H9 (cell line): ENCODE data around the gene SEMA4D. TPM values are rescaled to one million over a fixed set of nuclear protein-coding genes. Genes with fewer than 3 reads are reported as not detected.
A peak's percentile ranks its signal among the peaks of the same experiment; 100 is the strongest.

Source experiments
- DNase-seq: peaks from one replicate; pipeline ENCODE4 v3.0.0-alpha.2; 2017
- H2AFZ ChIP-seq: one replicate; pipeline ENCODE4 v1.6.1; 2013; ENCODE audit warnings: mild to moderate bottlenecking, low read length, control low read depth, moderate library complexity
- H2AK5ac ChIP-seq: 2 replicates; pipeline ENCODE4 v1.6.1; 2013; ENCODE audit warnings: low read length, control low read depth, mixed read lengths; ENCODE audit not compliant: insufficient read length
- H2BK120ac ChIP-seq: one replicate; pipeline ENCODE4 v1.6.1; 2013; ENCODE audit warnings: low read depth, mild to moderate bottlenecking, low read length, control low read depth, inconsistent platforms; ENCODE audit not compliant: poor library complexity, severe bottlenecking
- H2BK12ac ChIP-seq: 2 replicates; pipeline ENCODE4 v1.6.1; 2013; ENCODE audit warnings: low read length, control low read depth, mixed read lengths, low read depth; ENCODE audit not compliant: insufficient read length
- H2BK15ac ChIP-seq: 2 replicates; pipeline ENCODE4 v1.6.1; 2013; ENCODE audit warnings: low read depth, low read length, control low read depth
- H2BK20ac ChIP-seq: one replicate; pipeline ENCODE4 v1.6.1; 2013; ENCODE audit warnings: low read depth, mild to moderate bottlenecking, low read length, control low read depth, inconsistent platforms; ENCODE audit not compliant: poor library complexity, severe bottlenecking
- H2BK5ac ChIP-seq: 2 replicates; pipeline ENCODE4 v1.6.1; 2013; ENCODE audit warnings: low read length, control low read depth, mixed read lengths; ENCODE audit not compliant: insufficient read length
- H3K14ac ChIP-seq: 2 replicates; pipeline ENCODE4 v1.6.1; 2013; ENCODE audit warnings: low read length, control low read depth; ENCODE audit not compliant: insufficient read depth
- H3K18ac ChIP-seq: 2 replicates; pipeline ENCODE4 v1.6.1; 2013; ENCODE audit warnings: low read depth, mild to moderate bottlenecking, mixed read lengths, low read length, control low read depth; ENCODE audit not compliant: insufficient read length
- H3K23ac ChIP-seq: 2 replicates; pipeline ENCODE4 v1.6.1; 2013; ENCODE audit warnings: low read length, control low read depth, mixed read lengths, low read depth; ENCODE audit not compliant: insufficient read length
- H3K23me2 ChIP-seq: 2 replicates; pipeline ENCODE4 v1.6.1; 2013; ENCODE audit warnings: low read depth, mild to moderate bottlenecking, mixed read lengths, low read length, control low read depth; ENCODE audit not compliant: insufficient read length, poor library complexity, severe bottlenecking
- H3K27ac ChIP-seq: 2 replicates; pipeline ENCODE4 v1.5.1; 2013; ENCODE audit warnings: low read length, control low read depth, mixed read lengths, low read depth; ENCODE audit not compliant: insufficient read length
- H3K27me3 ChIP-seq: 2 replicates; pipeline ENCODE4 v1.6.1; 2013; ENCODE audit warnings: low read length, control low read depth, inconsistent platforms; ENCODE audit not compliant: insufficient read depth
- H3K4ac ChIP-seq: 2 replicates; pipeline ENCODE4 v1.6.1; 2013; ENCODE audit warnings: low read depth, mild to moderate bottlenecking, control low read depth, inconsistent platforms, low read length, moderate library complexity
- H3K4me1 ChIP-seq: 2 replicates; pipeline ENCODE4 v1.6.1; 2013; ENCODE audit warnings: low read length, control low read depth, inconsistent platforms; ENCODE audit not compliant: insufficient read depth
- H3K4me2 ChIP-seq: 2 replicates; pipeline ENCODE4 v1.6.1; 2013; ENCODE audit warnings: low read length, control low read depth, mixed read lengths; ENCODE audit not compliant: insufficient read length, insufficient read depth
- H3K56ac ChIP-seq: 2 replicates; pipeline ENCODE4 v1.6.1; 2013; ENCODE audit warnings: low read depth, mild to moderate bottlenecking, mixed read lengths, low read length, control low read depth; ENCODE audit not compliant: insufficient read length
- H3K79me1 ChIP-seq: 2 replicates; pipeline ENCODE4 v1.6.1; 2013; ENCODE audit warnings: low read depth, mild to moderate bottlenecking, moderate library complexity, low read length, control low read depth, inconsistent platforms; ENCODE audit not compliant: insufficient read depth, poor library complexity, severe bottlenecking
- H3K79me2 ChIP-seq: 2 replicates; pipeline ENCODE4 v1.6.1; 2013; ENCODE audit warnings: low read length, control low read depth, inconsistent platforms; ENCODE audit not compliant: insufficient read depth
- H3K9ac ChIP-seq: 2 replicates; pipeline ENCODE4 v1.6.1; 2013; ENCODE audit warnings: low read length, control low read depth, mixed read lengths; ENCODE audit not compliant: insufficient read length; ENCODE audit errors: extremely low read depth
- H3K9me3 ChIP-seq: one replicate; pipeline ENCODE4 v1.6.1; 2013; ENCODE audit warnings: low read depth, low read length, inconsistent platforms; ENCODE audit not compliant: control insufficient read depth
- H3T11ph ChIP-seq: one replicate; pipeline ENCODE4 v1.6.1; 2013; ENCODE audit warnings: mild to moderate bottlenecking, low read length, control low read depth, inconsistent platforms
- H4K20me1 ChIP-seq: one replicate; pipeline ENCODE4 v1.6.1; 2013; ENCODE audit not compliant: control insufficient read depth, insufficient read length, insufficient read depth
- H4K5ac ChIP-seq: 2 replicates; pipeline ENCODE4 v1.6.1; 2013; ENCODE audit warnings: low read depth, mild to moderate bottlenecking, mixed read lengths, low read length, control low read depth; ENCODE audit not compliant: insufficient read length
- H4K8ac ChIP-seq: replicated peaks from 2 replicates; pipeline ENCODE4 v1.6.1; 2013; ENCODE audit warnings: low read length, control low read depth, mixed read lengths, low read depth; ENCODE audit not compliant: insufficient read length
- H4K91ac ChIP-seq: 2 replicates; pipeline ENCODE4 v1.6.1; 2013; ENCODE audit warnings: low read depth, mild to moderate bottlenecking, moderate library complexity, mixed read lengths, low read length, control low read depth; ENCODE audit not compliant: insufficient read length
- H3K27ac Mint-ChIP-seq, 3 experiments: 2 replicates in 2 of 3; 3 replicates in 1 of 3; pipeline ENCODE4 v1.8.0; 2020 to 2021; ENCODE audit warnings: mixed read lengths in 3 of 3, mild to moderate bottlenecking in 1 of 3, moderate library complexity in 1 of 3
- H3K27me3 Mint-ChIP-seq: 2 replicates; pipeline ENCODE4 v1.8.0; 2021; ENCODE audit warnings: low read depth, mild to moderate bottlenecking, moderate library complexity, mixed read lengths
- H3K36me3 Mint-ChIP-seq, 3 experiments: 2 replicates in 2 of 3; 3 replicates in 1 of 3; pipeline ENCODE4 v1.8.0; 2020 to 2021; ENCODE audit warnings: low read depth in 3 of 3, mixed read lengths in 3 of 3; ENCODE audit not compliant: insufficient read depth in 1 of 3
- H3K4me1 Mint-ChIP-seq, 2 experiments: 2 replicates each; pipeline ENCODE4 v1.8.0; 2020; ENCODE audit warnings: mixed read lengths in 2 of 2
- H3K4me3 Mint-ChIP-seq, 2 experiments: 2 replicates in 1 of 2; 3 replicates in 1 of 2; pipeline ENCODE4 v1.8.0; 2020 to 2021; ENCODE audit warnings: mild to moderate bottlenecking in 2 of 2, mixed read lengths in 2 of 2, moderate library complexity in 1 of 2
- H3K9me3 Mint-ChIP-seq, 2 experiments: 2 replicates in 1 of 2; 3 replicates in 1 of 2; pipeline ENCODE4 v1.8.0; 2020; ENCODE audit warnings: mild to moderate bottlenecking in 2 of 2, mixed read lengths in 2 of 2, moderate library complexity in 1 of 2
- WGBS: extraction: QIAGEN DNeasy Blood & Tissue Kit; methylation state at CpG from one replicate; pipeline ENCODE4 v1.1.7; 2013; ENCODE audit warnings: missing lambda C conversion rate, low lambda C conversion rate, mixed read lengths; ENCODE audit not compliant: insufficient read length; ENCODE audit errors: extremely low coverage; 5-methylcytosine and 5-hydroxymethylcytosine counted together
- total RNA-seq: library from RNA; stranded (reverse); gene quantifications from 2 replicates; pipeline ENCODE4 v1.2.1, GENCODE V29; 2021
- TF ChIP-seq, protein P1 (sequence below): fragments of 200-600 bp; sonication (generic); conservative IDR thresholded peaks from 3 replicates; pipeline ENCODE4 v1.8.0; 2021; ENCODE audit warnings: antibody characterized with exemption, mild to moderate bottlenecking

SEMA4D gene
- total RNA-seq, 1 experiment from 2014 or later: 47.2 TPM

DNA sequence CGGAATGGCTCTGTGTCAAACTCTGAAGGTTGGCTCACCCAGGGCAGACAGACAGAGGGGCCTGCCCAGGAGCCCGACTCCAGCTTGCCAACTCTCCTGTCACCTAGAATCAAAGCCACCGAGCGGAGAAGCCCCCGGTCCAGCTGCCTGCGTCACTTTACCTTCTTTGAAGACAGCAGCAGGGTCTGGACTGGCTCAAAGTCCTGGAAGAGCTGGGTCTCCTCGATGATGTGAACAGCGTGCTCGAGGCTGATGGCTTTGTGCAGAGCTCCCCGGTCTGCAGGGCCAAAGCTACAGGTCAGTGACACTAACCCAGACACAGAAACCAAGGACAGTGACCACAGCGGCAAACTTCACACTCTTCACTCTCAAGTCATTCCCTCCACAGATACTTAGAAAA, 111.7 kb downstream of the SEMA4D start:
- no peaks in the 10 kb centered on the region for H3K9me3 Mint-ChIP-seq
- Histone ChIP-seq H3K4ac (no peak overlapping the region), H3K27ac (no peak overlapping the region), H3K23ac (no peak overlapping the region), H2BK20ac (no peak overlapping the region), H2BK5ac (no peak overlapping the region), H3K27me3 (no peaks in the 10 kb centered on the region), H2BK12ac (no peak overlapping the region), H4K20me1 (no peaks in the 10 kb centered on the region), H3K4me1 (no peaks in the 10 kb centered on the region), H3K14ac (no peak overlapping the region), H3K23me2 (no peaks in the 10 kb centered on the region), H2AFZ (no peak overlapping the region), H2BK120ac (no peak overlapping the region), H3K79me2 (no peaks in the 10 kb centered on the region), H3K9me3 (no peaks in the 10 kb centered on the region), H4K5ac (no peak overlapping the region), H3K9ac (no peak overlapping the region), H2BK15ac (no peak overlapping the region), H3K18ac (no peak overlapping the region), H3T11ph (no peak overlapping the region), H4K8ac (no peak overlapping the region), H2AK5ac (no peak overlapping the region), H3K79me1 (no peaks in the 10 kb centered on the region), H3K4me2 (no peak overlapping the region), H4K91ac (no peak overlapping the region), H3K56ac (no peak overlapping the region)
- H3K27me3 Mint-ChIP-seq: no peaks in the 10 kb centered on the region; the same call in 1 of the 2 replicates
- H3K4me3 Mint-ChIP-seq: no peak overlapping the region
- peaks cover 0 to 2% of the 10 kb centered on the region in 2 experiments; a peak in 1 of 4 replicates for H3K4me1 Mint-ChIP-seq
- H3K27ac Mint-ChIP-seq: peak overlapping the region in 1 of 3 experiments; percentile 79; a peak in 1 of 7 replicates
- DNase-seq: no peak
- H3K36me3 Mint-ChIP-seq: peaks cover 21 to 90% (median 79%) of the 10 kb centered on the region in 3 experiments; a peak in 6 of 7 replicates
- TF ChIP-seq, protein P1, sequence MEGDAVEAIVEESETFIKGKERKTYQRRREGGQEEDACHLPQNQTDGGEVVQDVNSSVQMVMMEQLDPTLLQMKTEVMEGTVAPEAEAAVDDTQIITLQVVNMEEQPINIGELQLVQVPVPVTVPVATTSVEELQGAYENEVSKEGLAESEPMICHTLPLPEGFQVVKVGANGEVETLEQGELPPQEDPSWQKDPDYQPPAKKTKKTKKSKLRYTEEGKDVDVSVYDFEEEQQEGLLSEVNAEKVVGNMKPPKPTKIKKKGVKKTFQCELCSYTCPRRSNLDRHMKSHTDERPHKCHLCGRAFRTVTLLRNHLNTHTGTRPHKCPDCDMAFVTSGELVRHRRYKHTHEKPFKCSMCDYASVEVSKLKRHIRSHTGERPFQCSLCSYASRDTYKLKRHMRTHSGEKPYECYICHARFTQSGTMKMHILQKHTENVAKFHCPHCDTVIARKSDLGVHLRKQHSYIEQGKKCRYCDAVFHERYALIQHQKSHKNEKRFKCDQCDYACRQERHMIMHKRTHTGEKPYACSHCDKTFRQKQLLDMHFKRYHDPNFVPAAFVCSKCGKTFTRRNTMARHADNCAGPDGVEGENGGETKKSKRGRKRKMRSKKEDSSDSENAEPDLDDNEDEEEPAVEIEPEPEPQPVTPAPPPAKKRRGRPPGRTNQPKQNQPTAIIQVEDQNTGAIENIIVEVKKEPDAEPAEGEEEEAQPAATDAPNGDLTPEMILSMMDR: no peak
- WGBS: no CpG with 5 or more reads among the region's 11 CpGs
